ENCODE data around the gene SLC25A21.

GRCh38 chr14:36860831-36861230 lies 311.6 kb downstream of the SLC25A21 start:
- TF ChIP-seq POLR2AphosphoS5 (IDR thresholded peaks at IDR 0.05; ENCODE audit: low read depth, low read length) (no peak), REST (IDR thresholded peaks at IDR 0.05; ENCODE audit: insufficient read depth in 1 of 2, low read depth in 2 of 2, low read length in 2 of 2) (no peak), TAF1 (IDR thresholded peaks at IDR 0.05; ENCODE audit: borderline replicate concordance, insufficient read depth, low read length) (no peak), SIN3A (IDR thresholded peaks at IDR 0.05; ENCODE audit: borderline replicate concordance, insufficient read depth, low read length) (no peak)
